ENCODE measurements around the gene GALNS. TPM values are rescaled to one million over a fixed set of nuclear protein-coding genes. Genes with fewer than 3 reads are reported as not detected.
A peak's percentile ranks its signal among the peaks of the same experiment; 100 is the strongest.

GALNS gene
- polyA plus RNA-seq, 2 of the 4 experiments (the other 2 are of a cell fraction) = 7.0 to 31.2 TPM

DNA sequence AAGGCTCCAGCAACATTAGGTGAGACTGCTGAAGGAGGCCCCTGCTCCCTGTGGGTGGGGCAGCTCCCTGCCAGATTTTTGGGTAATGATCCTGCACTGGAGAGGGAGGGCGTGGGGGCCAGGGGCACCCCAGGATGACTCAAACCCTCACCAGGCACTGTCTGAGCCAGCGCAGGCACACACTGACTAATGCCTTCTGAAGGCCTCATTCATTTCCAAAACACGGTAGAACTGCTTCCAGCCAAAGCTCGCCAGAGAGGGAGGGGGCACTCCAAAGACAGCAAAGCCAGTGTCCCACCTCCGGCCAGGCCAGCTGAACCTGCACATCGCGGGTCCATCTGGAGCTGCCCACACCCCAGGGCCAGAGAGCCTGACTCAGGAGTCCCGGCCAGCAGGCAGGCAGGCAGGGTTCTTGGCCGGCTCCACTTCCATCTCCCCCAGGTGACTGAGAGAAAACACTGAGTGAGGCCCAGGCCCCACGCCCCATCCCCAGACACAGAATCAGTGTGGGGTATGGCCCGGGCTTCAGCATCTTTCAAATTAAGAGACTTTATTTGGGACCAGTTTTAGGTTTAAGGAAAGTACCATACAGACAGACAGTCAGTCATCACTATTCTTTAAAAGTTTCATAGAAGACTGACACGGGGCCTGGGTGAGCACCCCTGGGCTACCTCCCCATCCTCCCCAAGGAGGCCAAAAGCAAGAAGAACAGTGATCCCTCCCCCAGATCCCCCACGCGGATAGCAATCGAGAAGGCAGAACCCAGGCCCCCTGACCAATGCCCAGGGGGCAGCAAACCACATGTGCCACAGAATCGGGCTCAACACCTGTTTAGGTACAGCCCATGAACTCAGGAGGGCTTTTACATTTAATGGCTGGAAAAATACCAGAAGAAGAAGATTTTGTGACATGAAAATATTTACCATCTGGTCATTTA is 74.0 kb downstream of the GALNS start:
- no peak for FAIRE-seq
- ATAC-seq = peak in 1 of 2 experiments; percentile 32; a peak in 3 of 6 replicates
- TF ChIP-seq JUNB (IDR thresholded peaks at IDR 0.05) (no peak), FOSL2 (IDR thresholded peaks at IDR 0.05) (peak; percentile 26; the same call in 1 of the 2 replicates), FOSL2 (CRISPR knock-in tag; IDR thresholded peaks at IDR 0.05) (no peak)
- peaks cover 48% of the 10 kb centered on the region for H3K4me1 ChIP-seq
- peak overlapping the region; percentile 95 for H3K4me2 ChIP-seq
- no peak for DNase-seq (ENCODE audit: low read depth in 1 of 2, low spot score in 1 of 2)
- H3K27ac ChIP-seq = peak overlapping the region; percentile 97 to 99; a peak in 4 of 6 replicates
- POLR2A ChIA-PET = interaction anchor here (2.4 kb wide), 1 partner anchor 29 kb away, joined by 18 read pairs; the partner anchor contains the start of gene APRT
- CTCF ChIA-PET = interaction anchor here (0.8 to 5.6 kb wide), 14 partner anchors 9 to 385 kb away, joined by 3 to 41 read pairs (median 4); no protein-coding TSS in a partner anchor
- H3K9me3 ChIP-seq = no peaks in the 10 kb centered on the region
- peak overlapping the region; percentile 99 for H3K4me3 ChIP-seq
- 39% methylated on average over 14 of the region's 16 CpGs for WGBS (ENCODE audit: missing lambda C conversion rate)

- DNase-seq (ENCODE audit: low read depth in 1 of 2, low spot score in 1 of 2) (no peak), ATAC-seq (no peak), FAIRE-seq (no peak)
- Histone ChIP-seq H3K27ac (peak overlapping the region in 1 of 2 experiments; percentile 71; a peak in 3 of 6 replicates), H3K4me2 (peak overlapping the region; percentile 95), H3K9me3 (no peaks in the 10 kb centered on the region), H3K4me1 (peaks cover 48% of the 10 kb centered on the region), H3K4me3 (no peak overlapping the region)
- WGBS (ENCODE audit: missing lambda C conversion rate) = 72% methylated on average over 20 of the region's 28 CpGs
- TF ChIP-seq MAFK (IDR thresholded peaks at IDR 0.05; ENCODE audit: partially characterized antibody) (peak; percentile 40), GATA3 (IDR thresholded peaks at IDR 0.05; ENCODE audit: borderline replicate concordance) (no peak)
- ChIA-PET CTCF (interaction anchor here (0.6 to 2.0 kb wide), 13 partner anchors 8 to 890 kb away, joined by 3 to 10 read pairs (median 4); no protein-coding TSS in a partner anchor), POLR2A (interaction anchor here (0.5 kb wide), 1 partner anchor 38 kb away, joined by 4 read pairs; no protein-coding TSS in a partner anchor)
Observed at GRCh38 chr16:88781140-88782077, 75.3 kb downstream of the GALNS start.

DNA sequence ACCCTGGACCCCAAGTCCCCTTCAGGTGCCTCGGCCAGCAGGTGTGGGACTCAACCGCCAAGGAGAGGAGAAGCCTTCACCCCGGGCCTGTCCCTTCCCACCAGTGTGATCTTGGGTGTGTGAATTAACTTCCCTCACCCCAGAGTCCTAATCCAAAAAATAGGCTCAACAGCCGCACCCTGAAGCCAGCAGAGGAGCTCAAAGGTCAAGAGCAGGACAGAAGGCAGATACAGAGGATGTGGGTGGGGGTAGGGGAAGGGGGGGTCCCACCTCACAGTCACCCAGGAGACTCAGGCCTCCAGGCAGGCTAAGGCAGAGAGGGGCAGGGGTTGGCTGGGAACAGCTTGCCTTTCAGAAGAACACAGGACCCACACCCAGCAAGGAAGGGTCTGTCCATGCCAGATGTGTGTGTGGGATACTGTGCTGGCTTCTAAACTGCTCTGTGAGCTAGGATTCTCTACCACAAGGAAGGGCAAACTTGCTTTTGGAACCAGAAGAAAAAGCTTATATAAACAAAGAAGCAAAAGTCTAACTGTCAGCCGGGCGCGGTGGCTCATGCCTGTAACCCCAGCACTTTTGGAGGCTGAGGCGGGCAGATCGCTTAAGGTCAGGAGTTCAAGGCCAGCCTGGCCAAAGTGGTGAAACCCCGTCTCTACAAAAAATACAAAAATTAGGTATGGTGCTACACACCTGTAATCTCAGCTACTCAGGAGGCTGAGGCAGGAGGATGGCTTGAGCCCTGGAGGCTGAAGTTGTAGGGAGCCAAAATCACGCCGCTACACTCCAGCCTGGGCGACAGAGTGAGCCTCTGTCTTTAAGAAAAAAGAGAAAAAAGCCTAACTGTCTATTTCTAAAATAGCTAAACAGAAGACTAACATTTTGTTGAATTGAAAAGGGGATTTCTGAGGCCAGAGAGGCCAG is 76.3 kb downstream of the GALNS start:
- DNase-seq (ENCODE audit: low read depth in 1 of 2, low spot score in 1 of 2) = no peak
- WGBS (ENCODE audit: missing lambda C conversion rate) = 84% methylated on average over 10 of the region's 13 CpGs
- Histone ChIP-seq H3K27ac (peak overlapping the region in 1 of 2 experiments; percentile 71; a peak in 3 of 6 replicates), H3K4me1 (peaks cover 44% of the 10 kb centered on the region), H3K4me2 (peak overlapping the region; percentile 95), H3K9me3 (no peaks in the 10 kb centered on the region), H3K4me3 (no peak overlapping the region)
- no peak for ATAC-seq
- TF ChIP-seq NPAS2 (CRISPR knock-in tag; IDR thresholded peaks at IDR 0.05; ENCODE audit: borderline replicate concordance) (no peak), RAD21 (conservative IDR thresholded peaks at IDR 0.05 in 1 of 2, IDR thresholded peaks at IDR 0.05 in 1 of 2) (no peak), GATA3 (IDR thresholded peaks at IDR 0.05; ENCODE audit: borderline replicate concordance) (no peak), PBX3 (IDR thresholded peaks at IDR 0.05) (no peak), EHF (CRISPR knock-in tag; IDR thresholded peaks at IDR 0.05) (no peak), KDM5A (IDR thresholded peaks at IDR 0.05) (no peak)
- CTCF ChIA-PET = interaction anchor here (1.0 to 1.7 kb wide), 7 partner anchors 8 to 32 kb away, joined by 3 to 6 read pairs (median 4); no protein-coding TSS in a partner anchor
- FAIRE-seq = no peak
- POLR2A ChIA-PET = no interaction called here
